Measurements from ENCODE around the gene ELF1.
"Not testable (repeated sequence)": the region's sequence is repeated elsewhere in the genome, so short reads cannot be mapped to it uniquely, and the experiment has no call there.

ELF1 gene

DNA sequence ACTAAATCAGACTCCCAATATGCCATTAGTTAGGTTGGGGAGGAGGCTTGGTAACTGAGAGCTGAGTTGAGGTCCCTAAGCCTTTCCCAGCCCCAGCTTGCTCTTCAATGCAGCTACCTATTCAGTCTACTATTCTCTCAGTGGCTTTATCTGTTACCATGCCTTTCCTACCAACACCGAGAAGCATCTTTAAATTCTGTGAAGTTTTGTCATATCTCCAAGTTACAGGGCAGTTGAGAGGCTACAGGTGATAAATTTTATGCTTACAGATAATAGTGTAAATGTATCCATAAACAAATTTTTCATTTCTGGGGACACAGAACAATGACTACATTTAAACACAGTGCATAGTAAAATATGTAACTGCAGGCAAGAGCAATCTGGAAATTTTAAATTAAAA lies 110.6 kb downstream of the ELF1 start:
- TF ChIP-seq, protein P1, sequence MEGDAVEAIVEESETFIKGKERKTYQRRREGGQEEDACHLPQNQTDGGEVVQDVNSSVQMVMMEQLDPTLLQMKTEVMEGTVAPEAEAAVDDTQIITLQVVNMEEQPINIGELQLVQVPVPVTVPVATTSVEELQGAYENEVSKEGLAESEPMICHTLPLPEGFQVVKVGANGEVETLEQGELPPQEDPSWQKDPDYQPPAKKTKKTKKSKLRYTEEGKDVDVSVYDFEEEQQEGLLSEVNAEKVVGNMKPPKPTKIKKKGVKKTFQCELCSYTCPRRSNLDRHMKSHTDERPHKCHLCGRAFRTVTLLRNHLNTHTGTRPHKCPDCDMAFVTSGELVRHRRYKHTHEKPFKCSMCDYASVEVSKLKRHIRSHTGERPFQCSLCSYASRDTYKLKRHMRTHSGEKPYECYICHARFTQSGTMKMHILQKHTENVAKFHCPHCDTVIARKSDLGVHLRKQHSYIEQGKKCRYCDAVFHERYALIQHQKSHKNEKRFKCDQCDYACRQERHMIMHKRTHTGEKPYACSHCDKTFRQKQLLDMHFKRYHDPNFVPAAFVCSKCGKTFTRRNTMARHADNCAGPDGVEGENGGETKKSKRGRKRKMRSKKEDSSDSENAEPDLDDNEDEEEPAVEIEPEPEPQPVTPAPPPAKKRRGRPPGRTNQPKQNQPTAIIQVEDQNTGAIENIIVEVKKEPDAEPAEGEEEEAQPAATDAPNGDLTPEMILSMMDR (conservative IDR thresholded peaks at IDR 0.05; ENCODE audit: low read length) = no peak

DNA sequence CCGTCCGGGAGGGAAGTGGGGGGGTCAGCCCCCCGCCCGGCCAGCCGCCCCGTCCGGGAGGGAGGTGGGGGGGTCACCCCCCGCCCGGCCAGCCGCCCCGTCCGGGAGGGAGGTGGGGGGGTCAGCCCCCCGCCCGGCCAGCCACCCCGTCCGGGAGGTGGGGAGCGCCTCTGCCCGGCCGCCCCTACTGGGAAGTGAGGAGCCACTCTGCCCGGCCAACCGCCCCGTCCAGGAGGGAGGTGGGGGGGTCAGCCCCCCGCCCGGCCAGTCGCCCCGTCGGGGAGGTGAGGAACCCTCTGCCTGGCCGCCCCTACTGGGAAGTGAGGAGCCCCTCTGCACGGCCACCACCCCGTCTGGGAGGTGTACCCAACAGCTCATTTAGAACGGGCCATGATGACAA lies 118.1 kb downstream of the ELF1 start:
- not testable (repeated sequence) for H3K4me3 ChIP-seq (ENCODE audit: low read length); DNase-seq (ENCODE audit: low read depth)

More for the DNA sequence above, 110.6 kb downstream of the ELF1 start:
- H3K4me3 ChIP-seq (ENCODE audit: low read length) = no peak overlapping the region
- no peak for DNase-seq (ENCODE audit: low read depth)

DNA sequence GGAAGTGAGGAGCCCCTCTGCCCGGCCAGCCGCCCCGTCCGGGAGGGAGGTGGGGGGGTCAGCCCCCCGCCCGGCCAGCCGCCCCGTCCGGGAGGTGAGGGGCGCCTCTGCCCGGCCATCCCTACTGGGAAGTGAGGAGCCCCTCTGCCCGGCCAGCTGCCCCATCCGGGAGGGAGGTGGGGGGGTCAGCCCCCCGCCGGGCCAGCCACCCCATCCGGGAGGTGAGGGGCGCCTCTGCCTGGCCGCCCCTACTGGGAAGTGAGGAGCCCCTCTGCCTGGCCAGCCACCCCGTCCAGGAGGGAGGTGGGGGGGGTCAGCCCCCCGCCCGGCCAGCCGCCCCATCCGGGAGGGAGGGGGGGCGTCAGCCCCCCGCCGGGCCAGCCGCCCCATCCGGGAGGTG lies 118.5 kb downstream of the ELF1 start:
- not testable (repeated sequence) for DNase-seq (ENCODE audit: low read depth); H3K4me3 ChIP-seq (ENCODE audit: low read length)

DNA sequence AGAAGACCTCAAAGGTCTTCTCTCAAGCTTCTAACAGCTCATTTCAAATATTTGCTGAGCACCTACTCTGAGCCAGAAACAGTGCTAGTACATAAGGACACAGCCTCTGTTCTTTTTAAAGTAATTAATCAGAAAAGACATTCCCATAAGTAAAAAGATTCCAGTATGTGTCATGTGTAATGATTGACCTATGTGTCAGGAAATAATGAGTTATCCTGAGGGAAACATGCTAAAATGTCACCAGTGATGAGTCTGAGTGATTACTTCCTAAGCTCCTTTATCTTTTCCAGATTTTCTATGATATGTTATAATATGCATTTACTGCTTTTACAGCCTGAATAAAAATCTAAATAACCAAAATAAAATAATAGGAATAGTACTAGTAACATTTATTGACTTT lies 122.1 kb downstream of the ELF1 start:
- TF ChIP-seq, protein P1 (conservative IDR thresholded peaks at IDR 0.05; ENCODE audit: low read length) = no peak
- no peak for DNase-seq (ENCODE audit: low read depth)

DNA sequence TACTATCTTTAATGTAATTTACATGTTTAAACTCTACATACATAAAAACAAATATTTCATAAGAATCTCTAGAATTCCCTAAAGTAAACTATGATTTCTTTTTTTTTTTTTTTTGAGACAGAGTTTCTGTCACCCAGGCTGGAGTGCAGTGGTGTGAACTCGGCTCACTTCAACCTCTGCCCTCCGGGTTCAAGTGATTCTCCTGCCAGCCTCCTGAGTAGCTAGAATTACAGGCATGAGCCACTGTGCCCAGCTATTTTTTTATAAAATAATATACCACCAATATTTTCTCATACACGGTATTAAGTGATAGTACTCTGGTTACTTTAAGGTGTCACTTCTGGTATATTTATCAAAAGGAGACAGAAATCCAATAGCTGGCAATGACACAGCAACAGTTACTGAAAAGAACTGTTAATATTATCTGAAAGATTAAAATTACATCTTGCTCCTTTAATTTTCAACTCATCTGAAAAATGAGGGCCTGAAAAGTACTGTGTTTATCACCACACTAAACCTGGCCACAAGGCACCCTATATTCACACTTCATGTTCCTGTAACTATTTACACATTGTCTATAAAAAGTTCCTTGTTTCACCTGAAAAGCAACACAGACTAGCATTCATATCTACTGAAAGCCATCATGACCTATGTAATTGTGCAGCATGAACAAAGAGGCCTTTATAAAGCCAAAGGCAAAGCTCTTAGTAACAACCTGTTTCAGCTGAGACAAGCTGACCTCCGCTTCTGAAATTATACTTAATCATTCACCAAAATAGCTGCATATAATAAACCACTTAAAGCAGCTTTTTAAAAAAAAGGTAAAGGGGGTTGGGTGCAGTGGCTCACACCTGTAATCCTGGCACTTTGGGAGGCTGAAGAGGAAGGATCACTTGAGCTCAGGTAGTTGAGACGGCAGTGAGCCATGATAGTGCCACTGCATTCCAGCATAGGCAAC lies 123.6 kb downstream of the ELF1 start:
- no peak overlapping the region for H3K4me3 ChIP-seq (ENCODE audit: low read length)
- no peak for DNase-seq (ENCODE audit: low read depth)
- TF ChIP-seq, protein P1 (conservative IDR thresholded peaks at IDR 0.05; ENCODE audit: low read length) = no peak

More for the DNA sequence above, 122.1 kb downstream of the ELF1 start:
- no peak overlapping the region for H3K4me3 ChIP-seq (ENCODE audit: low read length)

DNA sequence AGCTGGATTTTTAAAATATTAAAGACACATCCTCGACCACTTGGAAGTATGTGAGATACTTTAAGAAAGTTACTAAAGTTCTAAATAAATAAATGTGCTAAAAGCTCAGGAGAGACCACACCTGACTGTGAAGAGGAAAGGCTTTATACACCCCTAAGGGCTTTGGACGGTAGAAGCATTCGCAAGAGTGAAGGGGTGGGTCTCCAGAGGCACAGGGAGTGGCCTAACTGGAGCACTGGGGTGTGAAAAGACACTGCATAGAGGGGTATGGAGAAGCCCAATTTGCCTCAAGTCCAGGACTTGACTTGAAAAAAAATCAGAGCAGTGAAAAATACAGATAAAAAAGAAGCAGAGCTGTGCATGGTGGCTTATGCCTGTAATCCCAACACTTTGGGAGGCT lies 125.5 kb downstream of the ELF1 start:
- H3K4me3 ChIP-seq (ENCODE audit: low read length); DNase-seq (ENCODE audit: low read depth): not testable (repeated sequence)

DNA sequence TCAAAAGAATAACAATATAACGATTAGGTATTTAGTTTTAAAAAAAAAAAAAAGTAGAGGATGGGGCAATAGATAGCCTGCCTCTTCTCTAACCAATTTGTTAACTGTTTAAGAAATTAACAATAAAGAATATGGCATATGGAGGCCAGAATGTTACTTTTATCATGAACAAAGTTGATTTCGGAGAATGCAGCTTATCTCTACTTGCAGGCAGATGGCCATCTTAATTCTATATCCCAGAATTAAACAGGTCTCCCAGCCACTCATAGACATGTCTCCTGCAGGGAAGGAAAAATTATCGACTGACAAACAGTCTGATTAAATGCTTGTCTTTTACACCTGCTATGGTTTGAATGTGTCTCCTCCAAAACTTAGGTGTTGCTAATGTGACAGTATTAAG lies 133.1 kb downstream of the ELF1 start:
- no peak overlapping the region for H3K4me3 ChIP-seq (ENCODE audit: low read length)
- DNase-seq (ENCODE audit: low read depth) = no peak
- TF ChIP-seq, protein P1 (conservative IDR thresholded peaks at IDR 0.05; ENCODE audit: low read length) = no peak

DNA sequence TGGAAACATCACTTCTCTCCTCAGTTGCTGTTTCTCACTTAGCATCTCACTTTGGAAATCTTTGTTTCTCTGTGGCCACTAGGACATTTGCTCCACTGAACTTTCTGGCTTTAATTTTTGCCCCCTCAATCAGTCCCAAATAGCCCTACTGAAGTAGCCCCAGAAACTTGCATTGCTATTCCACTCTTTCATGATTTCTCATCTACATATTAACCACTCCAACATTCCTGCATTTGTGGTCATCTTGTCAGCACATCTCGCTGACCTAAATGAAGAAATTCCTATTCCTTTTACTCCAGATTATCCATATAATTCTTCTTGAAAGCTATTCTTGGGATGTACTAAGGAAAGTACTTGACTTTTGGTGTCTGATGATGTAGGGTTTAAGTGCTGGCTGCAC lies 134.9 kb downstream of the ELF1 start:
- H3K4me3 ChIP-seq (ENCODE audit: low read length); DNase-seq (ENCODE audit: low read depth): not testable (repeated sequence)
